ENCODE measurements around the gene C4BPA. TPM values are rescaled to one million over a fixed set of nuclear protein-coding genes. Genes with fewer than 3 reads are reported as not detected.

C4BPA gene
- total RNA-seq, 1 donor from 2014 or later = not detected

GRCh38 chr1:207191061-207191460, 87.0 kb downstream of the C4BPA start:
- Histone ChIP-seq H3K4me1 (no peaks in the 10 kb centered on the region), H3K9me3 (replicated peaks) (no peaks in the 10 kb centered on the region), H3K36me3 (no peaks in the 10 kb centered on the region), H3K4me3 (no peak overlapping the region), H3K27me3 (ENCODE audit: low read depth) (no peaks in the 10 kb centered on the region), H3K27ac (replicated peaks) (no peak overlapping the region)
- intact Hi-C loops (cut with micrococcal nuclease) = no loop called here
- no peak for TF ChIP-seq CTCF (IDR thresholded peaks at IDR 0.05; ENCODE audit: borderline replicate concordance)
- DNase-seq = no peak

- Histone ChIP-seq H3K36me3 (no peaks in the 10 kb centered on the region), H3K27me3 (ENCODE audit: low read depth) (no peaks in the 10 kb centered on the region), H3K9me3 (replicated peaks) (no peaks in the 10 kb centered on the region), H3K27ac (replicated peaks) (no peak overlapping the region), H3K4me1 (no peaks in the 10 kb centered on the region), H3K4me3 (no peak overlapping the region)
- no peak for DNase-seq
- TF ChIP-seq CTCF (IDR thresholded peaks at IDR 0.05; ENCODE audit: borderline replicate concordance) = no peak
- intact Hi-C loops (cut with micrococcal nuclease) = no loop called here
Measured at GRCh38 chr1:207191776-207192175, 87.7 kb downstream of the C4BPA start.

GRCh38 chr1:207194197-207194596, 90.2 kb downstream of the C4BPA start:
- DNase-seq = no peak
- no peaks in the 10 kb centered on the region for H3K27me3 ChIP-seq (ENCODE audit: low read depth)
- no peaks in the 10 kb centered on the region for H3K4me1 ChIP-seq
- TF ChIP-seq CTCF (IDR thresholded peaks at IDR 0.05; ENCODE audit: borderline replicate concordance) = no peak
- no peaks in the 10 kb centered on the region for H3K36me3 ChIP-seq
- peaks cover 12% of the 10 kb centered on the region for H3K9me3 ChIP-seq (replicated peaks)
- no peak overlapping the region for H3K27ac ChIP-seq (replicated peaks)
- H3K4me3 ChIP-seq = no peak overlapping the region
- intact Hi-C loops (cut with micrococcal nuclease) = no loop called here

Other genes with a start within 250 kb of the C4BPA start
- gene IL20, start 238.6 kb upstream of the C4BPA start, total RNA-seq = not detected
- not detected for gene IL24, start 206.8 kb upstream of the C4BPA start, total RNA-seq
- 3.3 TPM for gene FCMR, start 182.3 kb upstream of the C4BPA start, total RNA-seq
- gene PIGR, start 157.8 kb upstream of the C4BPA start, total RNA-seq = 0.91 TPM
- not detected for gene FCAMR, start 133.8 kb upstream of the C4BPA start, total RNA-seq
- gene C1orf116, start 71.5 kb upstream of the C4BPA start, total RNA-seq = 0.74 TPM
- 4.2 TPM for gene YOD1, start 53.0 kb upstream of the C4BPA start, total RNA-seq
- 107 TPM for gene PFKFB2, start 51.0 kb upstream of the C4BPA start, total RNA-seq
- 0.30 TPM for gene C4BPB, start 15.4 kb upstream of the C4BPA start, total RNA-seq
- 60.4 TPM for gene CD55, start 217.4 kb downstream of the C4BPA start, total RNA-seq